NCI-H2196 (cell line): ENCODE results near the gene MOBP.
"Not testable (repeated sequence)": the region's sequence is repeated elsewhere in the genome, so short reads cannot be mapped to it uniquely, and the experiment has no call there.

Experiments
- DNase-seq: peaks from one replicate; lab custom pipeline; 2025; ENCODE audit not compliant: unreplicated experiment; lab: John Stamatoyannopoulos, UW

Gene MOBP

DNA sequence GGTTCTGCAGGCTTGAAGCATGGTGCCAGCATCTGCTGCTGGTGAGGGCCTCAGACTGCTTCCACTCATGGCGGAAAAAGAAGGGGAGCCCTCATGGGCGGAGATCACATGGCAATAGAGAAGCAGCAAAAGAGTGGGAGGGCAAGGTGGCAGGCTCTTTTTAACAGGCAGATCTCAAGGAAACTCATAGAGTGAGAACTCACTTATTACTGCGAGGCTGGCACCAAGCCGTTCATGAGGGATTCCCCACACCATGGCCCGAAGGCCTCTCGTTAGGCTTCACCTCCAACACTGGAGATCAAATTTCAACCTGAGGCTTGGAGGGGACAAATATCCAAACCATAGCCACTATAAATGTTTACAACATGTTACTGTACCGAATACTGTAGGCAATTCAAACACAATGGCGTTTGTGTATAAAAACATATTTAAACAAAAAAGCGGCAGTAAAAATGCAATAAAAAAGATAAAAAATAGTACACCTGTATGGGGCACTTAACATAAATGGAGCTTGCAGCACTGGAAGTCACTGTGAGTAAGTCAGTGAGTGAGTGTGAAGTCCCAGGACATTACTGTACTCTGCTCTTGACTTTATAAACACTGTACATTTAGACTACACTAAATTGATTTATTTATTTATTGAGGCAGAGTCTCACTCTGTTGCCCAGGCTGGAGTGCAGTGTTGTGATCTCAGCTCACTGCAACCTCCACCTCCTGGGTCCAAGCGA lies 18.8 kb upstream of the MOBP start:
- DNase-seq: no peak

DNA sequence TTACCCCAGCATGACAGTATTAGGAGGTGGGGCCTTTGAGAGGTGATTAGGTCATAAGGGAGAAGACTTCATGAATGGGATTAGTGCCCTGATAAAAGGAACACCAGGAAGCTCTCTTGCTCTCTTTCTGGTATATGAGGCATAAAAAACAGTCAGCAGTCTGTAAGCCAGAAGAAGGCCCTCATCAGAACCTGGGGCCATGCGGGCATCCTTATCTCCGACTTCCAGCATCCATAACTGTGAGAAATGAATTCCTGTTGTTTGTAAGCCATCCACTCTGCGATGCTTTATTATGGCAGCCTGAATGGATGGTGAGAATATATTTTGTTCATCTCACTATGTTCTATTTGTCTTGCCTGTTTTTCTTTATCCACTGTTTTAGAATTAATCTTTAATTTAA lies 17.7 kb upstream of the MOBP start:
- DNase-seq: no peak

DNA sequence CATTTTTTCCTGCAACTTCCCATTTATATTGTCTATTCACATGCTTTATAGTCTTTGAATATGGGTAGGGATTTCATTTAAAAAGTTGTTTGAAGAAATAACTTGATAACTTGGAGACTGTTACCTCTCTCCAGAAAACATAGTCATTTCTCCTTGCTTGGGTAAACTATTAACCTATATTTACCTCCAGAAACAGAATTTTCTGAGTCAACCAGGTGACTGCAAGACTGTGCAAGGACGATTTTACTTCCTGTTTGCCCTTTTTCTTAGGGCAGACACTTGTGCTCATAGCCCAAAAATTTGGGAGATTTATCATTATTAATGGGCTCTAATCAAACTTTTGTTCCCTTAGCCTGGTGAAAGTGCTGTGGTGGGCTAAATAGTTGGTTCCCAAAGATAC lies 14.3 kb upstream of the MOBP start:
- DNase-seq: no peak

DNA sequence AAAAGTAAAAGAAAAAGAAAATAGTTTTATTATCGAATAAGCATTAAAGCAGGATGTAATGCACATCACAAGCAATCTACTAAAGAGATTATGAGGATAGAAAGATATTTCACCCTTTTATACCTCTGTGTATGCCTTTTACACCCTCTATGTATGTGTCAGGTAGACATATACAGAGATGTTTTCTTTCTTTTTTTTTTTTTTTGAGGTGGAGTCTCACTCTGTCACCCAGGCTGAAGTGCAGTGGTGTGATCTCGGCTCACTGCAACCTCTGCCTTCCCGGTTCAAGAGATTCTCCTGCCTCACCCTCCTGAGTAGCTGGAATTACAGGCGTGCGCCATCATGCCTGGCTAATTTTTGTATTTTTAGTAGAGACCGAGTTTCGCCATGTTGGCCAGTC lies 13.6 kb upstream of the MOBP start:
- DNase-seq: not testable (repeated sequence)

DNA sequence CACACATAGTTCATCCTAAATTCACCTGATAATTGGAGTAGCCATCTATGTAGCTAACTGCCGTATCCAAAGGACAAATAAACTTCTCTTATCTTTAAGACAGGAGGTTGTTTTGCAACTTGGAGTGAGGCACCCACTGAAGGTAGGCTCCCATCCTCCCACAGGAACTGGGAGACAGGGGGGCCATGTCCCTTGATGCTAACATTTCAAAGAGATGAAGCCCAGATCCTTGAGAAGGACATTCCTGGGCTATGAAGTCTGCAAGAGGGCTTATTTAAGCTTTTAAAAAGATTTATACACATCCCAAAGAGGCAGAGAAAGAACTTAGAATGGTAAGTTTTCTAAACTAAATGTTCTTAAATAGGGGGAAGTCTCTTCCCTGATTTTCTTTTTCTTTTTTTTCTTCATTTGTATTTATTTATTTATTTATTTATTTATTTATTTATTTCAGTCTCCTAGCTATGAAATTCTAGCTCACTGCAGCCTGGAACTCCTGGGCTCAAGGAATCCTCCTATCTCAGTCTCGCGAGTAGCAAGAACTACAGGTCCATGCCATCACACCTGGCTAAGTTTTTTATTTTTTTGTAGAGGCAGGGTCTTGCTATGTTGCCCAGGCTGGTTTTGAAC lies 12.8 kb upstream of the MOBP start:
- DNase-seq: no peak

DNA sequence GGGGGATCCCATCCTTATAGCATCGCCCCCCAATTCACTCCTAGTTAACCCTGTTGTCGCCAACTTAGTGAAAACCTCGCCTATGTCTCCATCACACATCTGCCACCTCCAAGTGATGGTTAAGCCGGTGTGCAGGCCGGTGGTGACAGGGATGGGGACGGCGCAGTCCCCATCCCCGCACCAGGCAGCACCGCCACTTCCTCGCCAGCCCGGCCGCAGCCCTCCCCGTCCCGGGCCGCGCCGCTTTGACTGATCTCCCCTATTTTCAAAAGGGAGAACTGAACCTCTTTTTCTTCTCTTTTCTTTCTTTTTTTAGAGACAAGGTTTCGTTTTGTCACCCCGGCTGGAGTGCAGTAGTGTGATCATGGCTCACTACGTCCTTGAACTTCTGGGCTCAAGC lies 11.3 kb upstream of the MOBP start:
- DNase-seq: no peak

DNA sequence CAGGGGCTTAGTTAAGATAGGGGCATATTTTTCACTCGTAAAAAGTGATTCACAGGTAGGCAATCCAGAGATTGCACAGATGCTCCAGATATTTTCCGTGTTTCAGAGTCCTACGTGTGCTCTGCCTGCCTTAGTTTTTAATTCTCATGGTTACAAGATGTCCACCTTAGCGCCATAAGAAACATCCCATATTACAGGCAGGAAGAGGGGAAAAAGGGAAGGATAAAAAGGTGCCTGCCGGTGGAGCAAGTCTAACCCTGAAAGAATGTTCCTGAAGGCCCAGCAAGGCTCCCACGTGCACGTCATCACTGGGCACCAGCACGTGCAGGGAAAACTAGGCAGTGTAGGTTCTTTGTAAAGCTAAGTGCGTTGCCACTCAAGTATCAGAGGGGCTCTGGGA lies 10.1 kb upstream of the MOBP start:
- no peak for DNase-seq

DNA sequence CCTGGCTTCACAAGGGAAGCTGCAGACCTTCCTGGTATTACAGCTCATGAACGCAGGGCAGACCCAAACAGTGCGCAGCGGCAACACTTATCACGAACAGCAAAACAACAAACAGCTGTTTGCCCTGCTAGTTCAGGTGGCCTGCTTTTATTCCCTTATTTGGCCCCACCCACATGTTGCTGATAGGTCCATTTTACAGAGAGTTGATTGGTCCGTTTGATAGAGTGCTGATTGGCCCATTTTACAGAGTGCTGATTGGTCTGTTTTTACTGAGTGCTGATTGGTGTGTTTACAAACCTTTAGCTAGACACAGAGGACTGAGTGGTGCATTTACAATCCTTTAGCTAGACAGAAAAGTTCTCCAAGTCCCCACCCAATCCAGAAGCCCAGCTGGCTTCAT lies 8.9 kb upstream of the MOBP start:
- not testable (repeated sequence) for DNase-seq

DNA sequence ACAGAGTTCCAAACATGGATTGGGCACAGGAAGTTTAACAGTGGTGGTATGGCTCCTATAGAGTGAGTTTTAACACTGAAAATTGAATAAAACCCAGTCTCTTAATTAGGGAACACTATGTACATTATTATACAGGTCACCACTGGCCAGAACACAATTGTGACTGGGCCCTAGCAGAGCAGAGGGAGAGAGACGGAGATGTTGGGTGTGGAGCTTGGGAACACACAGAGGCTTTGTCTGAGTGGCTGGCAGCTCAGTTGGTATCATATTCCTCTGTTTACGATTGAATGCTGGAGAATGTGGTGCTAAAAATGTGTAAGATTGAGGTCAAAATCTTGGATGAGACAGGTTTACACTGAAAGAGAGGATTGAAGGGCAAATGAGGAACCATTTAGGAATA lies 6.8 kb upstream of the MOBP start:
- no peak for DNase-seq

DNA sequence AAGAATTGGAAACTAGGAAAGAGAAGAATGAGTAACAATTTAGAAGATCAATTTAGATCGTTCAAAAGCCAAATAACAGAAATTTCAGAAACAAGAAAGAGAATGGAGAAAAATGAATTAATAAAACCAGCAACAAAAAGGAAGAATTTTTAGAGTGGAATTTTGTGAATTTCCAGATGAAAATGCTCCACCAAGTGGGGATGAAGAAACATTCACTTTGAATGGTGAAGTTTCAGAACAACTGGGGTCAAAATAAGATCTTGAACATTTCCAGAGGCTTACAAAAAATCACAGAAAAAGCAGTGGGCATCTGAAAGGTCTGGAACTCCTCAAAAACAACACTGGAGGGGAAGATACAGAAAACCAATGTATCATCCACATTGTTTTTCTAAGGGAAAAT lies 4.2 kb upstream of the MOBP start:
- DNase-seq: no peak

DNA sequence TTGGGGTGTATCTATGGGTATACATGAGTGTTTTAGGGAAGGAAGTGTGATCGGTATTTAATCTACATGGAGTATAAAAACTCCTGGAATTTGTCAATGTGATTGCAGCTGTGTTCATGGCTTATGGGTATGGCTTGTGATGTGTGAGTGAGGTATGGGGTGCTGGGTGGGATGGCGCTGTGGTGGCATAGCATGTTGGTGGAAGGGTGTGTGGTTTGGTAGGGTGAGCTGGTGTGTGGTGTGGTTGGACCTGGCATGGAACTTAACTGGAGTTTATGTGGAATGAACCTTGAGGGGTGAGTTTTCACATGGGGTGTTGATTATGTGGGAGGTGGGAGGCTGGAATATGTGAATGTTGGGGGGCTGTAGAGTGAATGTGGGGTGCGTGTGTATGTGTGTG lies 492 bp upstream of the MOBP start:
- DNase-seq: no peak

DNA sequence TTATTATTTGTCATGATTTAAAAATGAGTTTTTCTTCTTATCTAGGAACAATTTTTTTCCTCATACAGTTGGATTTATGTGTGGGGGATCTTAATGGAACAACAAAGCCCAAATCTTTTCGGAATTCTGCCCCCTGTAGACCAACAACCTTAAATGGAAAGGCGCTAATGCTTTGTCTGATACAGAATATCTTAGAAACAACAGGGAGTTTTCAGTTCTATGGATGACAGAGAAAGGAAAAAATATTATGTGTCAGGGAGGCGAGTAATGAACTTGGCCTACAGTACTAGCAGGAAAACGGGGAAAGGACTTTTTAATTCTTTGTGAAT lies 592 bp downstream of the MOBP start:
- DNase-seq: no peak

DNA sequence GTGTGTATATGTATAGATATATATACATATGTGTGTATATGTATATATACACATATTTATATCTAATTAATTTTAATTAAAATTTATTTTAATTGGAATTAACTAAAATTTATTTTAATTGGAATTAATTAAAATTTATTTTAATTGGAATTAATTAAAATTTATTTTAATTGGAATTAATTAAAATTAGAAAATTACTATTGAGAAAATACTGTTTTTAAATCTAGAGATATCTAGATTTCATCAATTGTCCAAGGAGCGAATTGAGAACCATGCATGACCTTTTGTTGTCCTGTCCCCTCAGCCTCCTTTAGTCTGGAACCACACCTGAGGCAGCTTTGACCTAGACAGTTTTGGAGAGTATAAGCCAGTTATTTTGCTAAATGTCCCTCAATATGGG lies 1.8 kb downstream of the MOBP start:
- no peak for DNase-seq

DNA sequence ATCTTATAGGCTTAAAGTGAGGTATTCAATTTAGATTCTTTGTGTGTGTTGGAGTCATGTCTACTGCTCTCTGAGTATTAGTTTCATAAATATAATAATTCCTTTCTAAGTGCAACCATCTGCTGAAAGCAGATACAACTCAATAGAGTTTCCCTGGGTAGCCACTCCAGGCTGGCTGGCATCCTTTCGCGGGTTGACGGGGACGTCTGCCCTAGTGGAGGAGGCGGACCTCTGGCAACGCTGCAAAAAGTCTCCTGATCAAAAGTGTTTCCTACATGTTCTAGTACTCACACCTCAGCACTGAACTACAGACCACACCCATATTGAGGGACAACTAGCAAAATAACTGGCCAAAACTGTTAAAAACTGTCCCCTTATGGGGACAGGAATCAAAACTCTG lies 2.5 kb downstream of the MOBP start:
- DNase-seq: no peak

DNA sequence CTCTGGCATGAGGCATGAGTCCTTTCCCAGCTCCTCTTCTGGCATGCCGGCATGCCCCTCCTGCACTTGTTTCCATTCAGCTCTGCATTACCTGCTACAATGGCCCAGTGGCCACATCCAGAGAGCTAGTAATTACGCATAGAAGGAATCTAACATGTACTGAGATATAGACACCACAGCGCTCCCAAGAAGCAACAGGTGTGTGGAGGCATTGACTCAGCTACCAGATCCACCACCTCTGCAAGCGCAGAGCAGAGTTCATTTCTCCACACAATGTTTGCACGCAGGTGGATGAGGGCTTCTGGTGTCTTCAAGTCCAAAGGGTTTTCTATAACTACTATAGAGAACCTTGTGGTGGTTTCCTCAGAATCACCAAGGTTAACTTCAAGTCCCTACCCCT lies 4.2 kb downstream of the MOBP start:
- DNase-seq: no peak

DNA sequence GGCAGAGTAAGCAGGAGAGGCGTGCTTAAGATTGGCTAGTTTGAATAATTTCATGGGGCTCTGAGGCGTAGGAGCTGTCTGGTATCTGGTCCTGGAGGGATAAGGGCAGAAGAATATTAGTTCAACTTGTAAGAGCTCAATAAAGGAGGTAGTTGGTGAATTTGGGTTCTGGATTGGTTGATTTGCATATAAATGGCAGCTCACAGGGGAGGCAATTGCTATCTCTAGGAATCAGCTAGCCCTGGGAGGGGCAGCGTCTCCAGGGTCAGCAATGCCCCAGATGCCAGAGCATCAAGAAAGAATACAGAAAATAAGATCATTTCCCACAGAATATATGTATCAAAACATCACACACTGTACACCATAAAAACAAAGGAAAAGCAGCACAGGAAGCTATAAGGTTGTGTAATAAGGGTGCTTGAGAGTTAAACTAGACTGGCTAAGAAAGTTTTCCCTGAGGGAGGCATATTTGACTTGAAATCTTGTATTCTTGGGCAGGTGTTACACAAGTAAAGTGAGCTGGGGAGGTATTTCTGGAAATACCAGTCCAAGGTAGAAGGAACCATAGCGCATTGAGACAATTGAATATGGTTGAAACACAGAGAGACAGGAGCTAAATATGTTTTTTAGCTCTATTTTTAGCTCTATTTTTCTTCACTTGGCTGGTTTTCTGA lies 6.1 kb downstream of the MOBP start:
- DNase-seq: no peak

DNA sequence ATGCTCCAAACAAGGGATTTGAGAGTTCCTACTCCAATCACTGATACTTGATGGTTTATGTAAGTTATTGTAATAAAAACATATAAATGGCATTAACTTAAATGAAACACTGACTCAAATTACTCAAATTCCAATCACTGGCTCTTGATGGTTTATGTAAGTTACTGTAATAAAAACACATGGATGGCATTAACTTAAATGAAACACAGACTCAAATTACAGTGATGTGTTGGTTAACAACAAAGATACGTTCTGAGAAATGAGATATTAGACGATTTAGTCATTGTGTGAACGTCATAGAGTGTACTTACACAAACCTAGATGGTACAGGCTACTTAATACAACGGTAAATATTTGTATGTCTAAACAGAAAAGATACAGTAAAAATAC lies 6.6 kb downstream of the MOBP start:
- DNase-seq: no peak

DNA sequence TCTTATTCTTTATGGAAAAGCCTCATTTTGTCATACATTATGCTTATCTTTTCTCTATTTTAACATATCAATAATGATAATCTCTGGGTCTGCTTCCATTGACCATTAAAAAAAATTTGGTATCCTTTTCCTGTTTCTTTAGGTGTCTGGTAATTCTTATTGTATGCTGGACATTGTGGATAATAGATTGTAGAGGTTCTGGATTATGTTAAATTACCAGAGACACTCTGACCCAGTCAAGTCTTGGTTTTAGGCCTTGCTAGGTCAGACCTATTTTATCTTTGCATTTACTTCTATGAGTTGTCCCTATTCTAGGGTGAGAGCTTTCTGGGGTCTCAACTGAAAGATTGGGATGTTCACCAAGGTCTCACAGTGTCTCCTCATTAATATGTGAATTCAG lies 9.3 kb downstream of the MOBP start:
- DNase-seq: no peak

DNA sequence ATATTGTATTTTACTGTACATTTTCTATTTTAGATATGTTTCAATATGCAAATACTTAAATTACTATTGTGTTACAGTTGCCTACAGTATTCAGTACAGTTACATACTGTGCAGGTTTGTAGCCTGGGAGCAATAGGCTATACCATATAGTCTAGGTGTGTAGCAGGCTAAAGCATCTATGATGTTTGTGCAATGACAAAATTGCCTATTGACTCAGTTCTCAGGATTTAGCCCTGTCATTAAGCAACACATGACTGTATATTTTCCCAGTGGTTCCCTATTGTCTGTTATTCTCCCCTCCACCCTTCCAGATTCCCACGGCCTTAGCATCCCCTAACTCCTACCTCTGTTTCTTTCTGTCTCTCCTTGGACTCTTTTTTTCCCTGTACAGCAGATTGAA lies 10.7 kb downstream of the MOBP start:
- no peak for DNase-seq

DNA sequence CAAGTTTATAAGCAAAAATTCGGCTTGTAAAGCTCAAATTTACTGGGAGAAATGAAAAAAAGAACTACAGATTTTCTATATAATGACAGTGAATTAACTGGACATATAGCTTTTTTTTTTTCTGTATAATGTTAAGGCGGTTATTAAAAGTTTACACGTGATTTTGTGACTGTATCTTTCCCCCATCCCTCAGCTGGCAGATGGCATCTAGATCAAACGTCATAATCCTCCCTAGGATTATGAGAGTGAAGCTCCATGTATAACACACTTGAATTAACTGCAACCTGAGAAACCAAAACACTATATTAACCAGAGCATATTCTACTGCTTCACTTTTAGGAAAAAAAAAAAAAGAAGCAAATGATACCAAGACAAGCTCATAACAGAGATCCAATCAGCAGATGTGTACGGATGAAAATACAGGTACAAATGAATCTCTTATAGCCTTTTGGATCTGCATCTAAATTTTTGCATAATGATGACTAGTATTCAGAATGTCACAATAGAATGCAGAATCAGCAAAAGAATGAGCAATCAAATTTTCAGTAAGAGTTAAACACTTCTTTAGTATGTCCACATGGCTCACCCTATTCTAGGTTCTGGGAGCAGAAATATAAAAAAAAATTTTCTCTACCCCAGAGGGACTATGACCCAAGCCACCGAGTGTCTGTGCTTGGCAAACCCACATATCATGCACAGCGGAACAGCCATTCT lies 12.4 kb downstream of the MOBP start:
- DNase-seq: no peak

DNA sequence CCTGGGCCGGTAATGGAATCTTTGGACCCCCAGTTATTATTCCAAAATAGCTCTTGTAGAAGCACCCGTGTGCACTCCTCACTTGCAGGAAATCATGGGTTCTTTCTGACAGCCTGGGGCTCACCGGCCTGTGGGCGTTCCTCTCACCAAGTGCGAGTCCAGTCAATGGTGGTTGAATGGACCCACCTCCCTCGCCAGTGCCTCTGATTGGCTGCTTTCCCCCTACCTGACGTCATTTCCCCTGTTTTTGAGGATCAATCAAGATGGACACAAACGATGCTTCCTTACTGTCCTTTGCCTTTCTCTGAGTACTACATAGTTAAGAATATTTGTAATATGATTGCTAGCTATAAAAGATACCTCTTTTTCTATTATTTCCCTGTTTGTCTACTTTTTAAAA lies 18.1 kb downstream of the MOBP start:
- DNase-seq: no peak

DNA sequence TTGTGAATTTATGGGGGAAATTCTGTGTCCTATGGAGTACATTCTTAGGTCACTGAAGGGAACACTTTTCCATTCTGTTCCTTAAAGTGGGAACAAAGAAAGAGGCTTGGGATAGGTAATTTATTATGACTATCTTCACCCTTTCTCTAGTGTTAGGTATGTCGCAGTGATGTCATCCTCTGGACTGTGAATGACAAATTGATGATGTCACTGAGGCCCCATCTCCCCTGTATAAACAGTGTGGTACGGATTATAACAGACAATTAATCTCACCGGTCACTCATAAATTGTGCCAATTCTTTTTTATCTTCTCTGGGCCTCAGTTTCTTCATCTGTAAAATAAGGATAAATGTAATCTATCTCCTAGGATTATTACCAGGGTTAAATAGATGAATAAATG lies 23.5 kb downstream of the MOBP start:
- DNase-seq: no peak
